DMS53 (cell line): ENCODE results near the gene CAPN13.

Source experiments
- DNase-seq: peaks from one replicate; lab custom pipeline; 2025; lab: John Stamatoyannopoulos, UW

The CAPN13 gene

GRCh38 chr2:30764021-30764800, 43.0 kb downstream of the CAPN13 start:
- no peak for DNase-seq

GRCh38 chr2:30763151-30763660, 44.0 kb downstream of the CAPN13 start:
- DNase-seq = no peak

- no peak for DNase-seq
Observed at GRCh38 chr2:30761226-30761625, 46.0 kb downstream of the CAPN13 start.

GRCh38 chr2:30759481-30759880, 47.8 kb downstream of the CAPN13 start:
- DNase-seq = no peak

GRCh38 chr2:30758191-30758651, 49.0 kb downstream of the CAPN13 start:
- DNase-seq = no peak

GRCh38 chr2:30757749-30758148, 49.5 kb downstream of the CAPN13 start:
- DNase-seq = no peak

- no peak for DNase-seq
Observed at GRCh38 chr2:30756971-30757370, 50.3 kb downstream of the CAPN13 start.

- peak; percentile 30 for DNase-seq
Observed at GRCh38 chr2:30756051-30756719, 51.1 kb downstream of the CAPN13 start.

- DNase-seq = no peak
Observed at GRCh38 chr2:30753630-30754029, 53.6 kb downstream of the CAPN13 start.

GRCh38 chr2:30752811-30753210, 54.4 kb downstream of the CAPN13 start:
- DNase-seq = no peak

- peak; percentile 21 for DNase-seq
Observed at GRCh38 chr2:30747206-30747605, 60.0 kb downstream of the CAPN13 start.

- DNase-seq = no peak
Observed at GRCh38 chr2:30744823-30745222, 62.4 kb downstream of the CAPN13 start.

- DNase-seq = no peak
Observed at GRCh38 chr2:30741576-30741975, 65.7 kb downstream of the CAPN13 start.

GRCh38 chr2:30738141-30738911, 68.9 kb downstream of the CAPN13 start:
- DNase-seq = no peak

GRCh38 chr2:30737326-30737610, 70.0 kb downstream of the CAPN13 start:
- no peak for DNase-seq

- DNase-seq = peak; percentile 5
Observed at GRCh38 chr2:30736461-30737325, 70.6 kb downstream of the CAPN13 start.

- no peak for DNase-seq
Observed at GRCh38 chr2:30733876-30734520, 73.2 kb downstream of the CAPN13 start.

GRCh38 chr2:30732876-30733275, 74.4 kb downstream of the CAPN13 start:
- DNase-seq = no peak

- no peak for DNase-seq
Observed at GRCh38 chr2:30732376-30732775, 74.9 kb downstream of the CAPN13 start.

GRCh38 chr2:30731706-30732105, 75.5 kb downstream of the CAPN13 start:
- no peak for DNase-seq
